ENCODE measurements around the gene TSPEAR. TPM values are rescaled to one million over a fixed set of nuclear protein-coding genes. Genes with fewer than 3 reads are reported as not detected.

Gene TSPEAR
- total and polyA plus RNA-seq, 2 donors (not counting 1 experiment from before 2014, with no cell fraction given): not detected

- Histone ChIP-seq H3K9me3 (ENCODE audit: control insufficient read depth, insufficient read depth, low read depth, low read length) (no peaks in the 10 kb centered on the region), H4K20me1 (ENCODE audit: control insufficient read depth, extremely low read depth, insufficient read depth, low read length) (no peaks in the 10 kb centered on the region), H3K27ac (ENCODE audit: insufficient read depth, low read length) (no peak overlapping the region), H3K27me3 (ENCODE audit: control insufficient read depth, insufficient read depth, low read length) (no peaks in the 10 kb centered on the region), H3K4me3 (replicated peaks in 1 of 4; ENCODE audit: control extremely low read depth in 1 of 4, insufficient read depth in 1 of 4, low read depth in 3 of 4, low read length in 4 of 4) (no peak overlapping the region), H3K36me3 (ENCODE audit: control insufficient read depth, insufficient read depth, low read length) (no peaks in the 10 kb centered on the region), H2AFZ (ENCODE audit: low read length) (no peak overlapping the region), H3K4me2 (ENCODE audit: extremely low read depth, insufficient read depth, low read length) (no peak overlapping the region), H3K9ac (ENCODE audit: insufficient read depth, low read length) (no peak overlapping the region), H3K79me2 (ENCODE audit: control insufficient read depth, insufficient read depth, low read length) (no peaks in the 10 kb centered on the region), H3K4me1 (ENCODE audit: control insufficient read depth, extremely low read depth, insufficient read depth, low read length) (no peaks in the 10 kb centered on the region)
- DNase-seq (ENCODE audit: low read depth in 2 of 2): no peak
- TF ChIP-seq EZH2 (IDR thresholded peaks at IDR 0.05; ENCODE audit: low read length, missing control alignments) (no peak), CTCF (conservative IDR thresholded peaks at IDR 0.05 in 1 of 2, IDR thresholded peaks at IDR 0.05 in 1 of 2; ENCODE audit: low read depth in 1 of 2, low read length in 2 of 2) (no peak)
These were observed 221.0 kb downstream of the TSPEAR start for GRCh38 chr21:44490405-44490804.

GRCh38 chr21:44489962-44490361, 221.4 kb downstream of the TSPEAR start:
- no peaks in the 10 kb centered on the region for H3K79me2 ChIP-seq (ENCODE audit: control insufficient read depth, insufficient read depth, low read length)
- H3K9me3 ChIP-seq (ENCODE audit: control insufficient read depth, insufficient read depth, low read depth, low read length): no peaks in the 10 kb centered on the region
- TF ChIP-seq EZH2 (IDR thresholded peaks at IDR 0.05; ENCODE audit: low read length, missing control alignments): no peak
- peak in 1 of 2 donors; percentile 13 for TF ChIP-seq CTCF (conservative IDR thresholded peaks at IDR 0.05 in 1 of 2, IDR thresholded peaks at IDR 0.05 in 1 of 2; ENCODE audit: low read depth in 1 of 2, low read length in 2 of 2)
- H4K20me1 ChIP-seq (ENCODE audit: control insufficient read depth, extremely low read depth, insufficient read depth, low read length): no peaks in the 10 kb centered on the region
- no peak overlapping the region for H3K27ac ChIP-seq (ENCODE audit: insufficient read depth, low read length)
- H3K27me3 ChIP-seq (ENCODE audit: control insufficient read depth, insufficient read depth, low read length): no peaks in the 10 kb centered on the region
- H3K4me1 ChIP-seq (ENCODE audit: control insufficient read depth, extremely low read depth, insufficient read depth, low read length): no peaks in the 10 kb centered on the region
- no peak overlapping the region for H3K9ac ChIP-seq (ENCODE audit: insufficient read depth, low read length)
- H3K4me3 ChIP-seq (replicated peaks in 1 of 4; ENCODE audit: control extremely low read depth in 1 of 4, insufficient read depth in 1 of 4, low read depth in 3 of 4, low read length in 4 of 4): no peak overlapping the region
- no peaks in the 10 kb centered on the region for H3K36me3 ChIP-seq (ENCODE audit: control insufficient read depth, insufficient read depth, low read length)
- no peak overlapping the region for H3K4me2 ChIP-seq (ENCODE audit: extremely low read depth, insufficient read depth, low read length)
- no peak for DNase-seq (ENCODE audit: low read depth in 2 of 2)
- no peak overlapping the region for H2AFZ ChIP-seq (ENCODE audit: low read length)

- H3K27ac ChIP-seq (ENCODE audit: insufficient read depth, low read length): no peak overlapping the region
- H3K27me3 ChIP-seq (ENCODE audit: control insufficient read depth, insufficient read depth, low read length): no peaks in the 10 kb centered on the region
- DNase-seq (ENCODE audit: low read depth in 2 of 2): peak in 1 of 2 donors; percentile 38
- H3K9me3 ChIP-seq (ENCODE audit: control insufficient read depth, insufficient read depth, low read depth, low read length): no peaks in the 10 kb centered on the region
- no peak overlapping the region for H3K4me3 ChIP-seq (replicated peaks in 1 of 4; ENCODE audit: control extremely low read depth in 1 of 4, insufficient read depth in 1 of 4, low read depth in 3 of 4, low read length in 4 of 4)
- H2AFZ ChIP-seq (ENCODE audit: low read length): no peak overlapping the region
- TF ChIP-seq CTCF (conservative IDR thresholded peaks at IDR 0.05 in 1 of 2, IDR thresholded peaks at IDR 0.05 in 1 of 2; ENCODE audit: low read depth in 1 of 2, low read length in 2 of 2) (peak; percentile 25 to 68), EZH2 (IDR thresholded peaks at IDR 0.05; ENCODE audit: low read length, missing control alignments) (no peak)
- H4K20me1 ChIP-seq (ENCODE audit: control insufficient read depth, extremely low read depth, insufficient read depth, low read length): no peaks in the 10 kb centered on the region
- no peaks in the 10 kb centered on the region for H3K4me1 ChIP-seq (ENCODE audit: control insufficient read depth, extremely low read depth, insufficient read depth, low read length)
- H3K36me3 ChIP-seq (ENCODE audit: control insufficient read depth, insufficient read depth, low read length): no peaks in the 10 kb centered on the region
- no peak overlapping the region for H3K9ac ChIP-seq (ENCODE audit: insufficient read depth, low read length)
- no peak overlapping the region for H3K4me2 ChIP-seq (ENCODE audit: extremely low read depth, insufficient read depth, low read length)
- H3K79me2 ChIP-seq (ENCODE audit: control insufficient read depth, insufficient read depth, low read length): no peaks in the 10 kb centered on the region
These were observed 223.5 kb downstream of the TSPEAR start for GRCh38 chr21:44487831-44488230.

Measured in fibroblast of lung (primary cell).